SH-SY5Y (cell line): ENCODE measurements around the gene CEMIP.

Experiments
- GATA2 ChIP-seq: IDR thresholded peaks from 2 replicates; pipeline ENCODE4 v1.6.1; 2011; ENCODE audit warnings: mild to moderate bottlenecking, low read depth, low read length
- GATA3 ChIP-seq: IDR thresholded peaks from 2 replicates; pipeline ENCODE4 v1.6.1; 2011; ENCODE audit warnings: low read depth, mild to moderate bottlenecking, low read length, moderate library complexity

CEMIP gene

GRCh38 chr15:80778964-80779657 lies at the start of gene CEMIP:
CEMIP (plus strand) TSS chr15:80779370; CDS start chr15:80873880, 94,510 bp downstream.
- TF ChIP-seq GATA3 (no peak), GATA2 (no peak)

GRCh38 chr15:80730387-80730786 lies 48.8 kb upstream of the CEMIP start:
- TF ChIP-seq GATA3 (no peak), GATA2 (no peak)

- TF ChIP-seq GATA3 (no peak), GATA2 (no peak)
These were observed 48.2 kb upstream of the CEMIP start for GRCh38 chr15:80730926-80731325.

GRCh38 chr15:80732167-80732566 lies 47.0 kb upstream of the CEMIP start:
- TF ChIP-seq GATA2, result no peak
- TF ChIP-seq GATA3, result no peak

GRCh38 chr15:80732818-80733217 lies 46.4 kb upstream of the CEMIP start:
- TF ChIP-seq GATA3, result no peak
- no peak for TF ChIP-seq GATA2

- TF ChIP-seq GATA2 (no peak), GATA3 (no peak)
These were observed 45.7 kb upstream of the CEMIP start for GRCh38 chr15:80733460-80733859.

GRCh38 chr15:80735344-80735743 lies 43.8 kb upstream of the CEMIP start:
- TF ChIP-seq GATA2, result no peak
- no peak for TF ChIP-seq GATA3

- TF ChIP-seq GATA3, result no peak
- no peak for TF ChIP-seq GATA2
These were observed 42.6 kb upstream of the CEMIP start for GRCh38 chr15:80736560-80736959.

GRCh38 chr15:80739919-80740318 lies 39.3 kb upstream of the CEMIP start:
- no peak for TF ChIP-seq GATA3
- no peak for TF ChIP-seq GATA2

GRCh38 chr15:80742081-80742480 lies 37.1 kb upstream of the CEMIP start:
- TF ChIP-seq GATA3 (no peak), GATA2 (no peak)

- no peak for TF ChIP-seq GATA3
- no peak for TF ChIP-seq GATA2
These were observed 35.9 kb upstream of the CEMIP start for GRCh38 chr15:80743189-80743833.

- no peak for TF ChIP-seq GATA3
- TF ChIP-seq GATA2, result no peak
These were observed 34.8 kb upstream of the CEMIP start for GRCh38 chr15:80744415-80744814.

GRCh38 chr15:80744826-80745225 lies 34.3 kb upstream of the CEMIP start:
- no peak for TF ChIP-seq GATA3
- no peak for TF ChIP-seq GATA2

- TF ChIP-seq GATA3 (no peak), GATA2 (no peak)
These were observed 33.3 kb upstream of the CEMIP start for GRCh38 chr15:80745888-80746287.
